RWPE2 (cell line): ENCODE measurements around the gene MSH3.
"Not testable (repeated sequence)": the region's sequence is repeated elsewhere in the genome, so short reads cannot be mapped to it uniquely, and the experiment has no call there.

Experiments
- ATAC-seq: fragments of 200-7000 bp; cut with Tn5 transposase; 3 replicates; pipeline ENCODE4 v1.9.1; 2021; ENCODE audit warnings: low read depth
- DNase-seq: peaks from one replicate; pipeline ENCODE4 v3.0.0-alpha.2; 2020; ENCODE audit warnings: low spot score
- H3K27ac ChIP-seq: fragments of 450-650 bp; 2 replicates; pipeline ENCODE4 v1.5.1; 2017; ENCODE audit warnings: mild to moderate bottlenecking; ENCODE audit not compliant: poor library complexity, severe bottlenecking
- H3K27me3 ChIP-seq: fragments of 250-450 bp; sonication (Bioruptor Pico); 2 replicates; pipeline ENCODE4 v1.5.1; 2021; ENCODE audit warnings: mild to moderate bottlenecking, moderate library complexity; ENCODE audit not compliant: insufficient read depth, poor library complexity, severe bottlenecking
- H3K36me3 ChIP-seq: fragments of 250-450 bp; sonication (Bioruptor Pico); 2 replicates; pipeline ENCODE4 v1.5.1; 2020; ENCODE audit warnings: low read depth, mild to moderate bottlenecking, moderate library complexity
- H3K4me1 ChIP-seq: fragments of 250-450 bp; sonication (Bioruptor Pico); 2 replicates; pipeline ENCODE4 v1.5.1; 2021; ENCODE audit warnings: mild to moderate bottlenecking, moderate library complexity; ENCODE audit not compliant: insufficient read depth, poor library complexity, severe bottlenecking
- H3K4me3 ChIP-seq: fragments of 250-450 bp; sonication (Bioruptor Pico); 2 replicates; pipeline ENCODE4 v1.5.1; 2021; ENCODE audit warnings: mild to moderate bottlenecking, moderate library complexity; ENCODE audit not compliant: severe bottlenecking
- H3K9me3 ChIP-seq: fragments of 250-450 bp; sonication (Bioruptor Pico); 2 replicates; pipeline ENCODE4 v1.5.1; 2021; ENCODE audit warnings: mild to moderate bottlenecking, moderate library complexity; ENCODE audit not compliant: severe bottlenecking
- TF ChIP-seq, protein P1 (sequence below): fragments of 450-650 bp; IDR thresholded peaks from one replicate; pipeline ENCODE4 v1.5.1; 2017; ENCODE audit warnings: mild to moderate bottlenecking, moderate library complexity; ENCODE audit not compliant: poor library complexity, severe bottlenecking

Gene MSH3

DNA sequence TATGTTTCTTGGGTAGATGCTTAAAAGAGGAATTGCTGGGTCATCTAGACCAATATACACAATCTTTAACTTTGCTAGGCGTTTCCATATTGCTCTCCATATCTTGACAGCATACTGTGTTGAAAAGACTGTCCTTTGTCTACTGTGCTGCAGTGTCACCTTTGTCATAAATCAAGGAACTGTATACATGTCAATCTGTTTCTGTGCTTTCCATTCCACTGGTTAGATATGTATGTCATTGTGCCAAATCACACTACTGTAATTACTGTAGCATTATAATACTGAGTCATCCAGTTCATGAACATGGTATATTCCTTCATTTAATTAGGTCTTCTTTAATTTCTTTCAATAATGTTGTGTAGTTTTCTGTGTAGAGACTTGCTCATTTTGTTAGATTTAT is 156.0 kb downstream of the MSH3 start:
- no peaks in the 10 kb centered on the region for H3K27me3 ChIP-seq
- no peak overlapping the region for H3K27ac ChIP-seq
- TF ChIP-seq, protein P1, sequence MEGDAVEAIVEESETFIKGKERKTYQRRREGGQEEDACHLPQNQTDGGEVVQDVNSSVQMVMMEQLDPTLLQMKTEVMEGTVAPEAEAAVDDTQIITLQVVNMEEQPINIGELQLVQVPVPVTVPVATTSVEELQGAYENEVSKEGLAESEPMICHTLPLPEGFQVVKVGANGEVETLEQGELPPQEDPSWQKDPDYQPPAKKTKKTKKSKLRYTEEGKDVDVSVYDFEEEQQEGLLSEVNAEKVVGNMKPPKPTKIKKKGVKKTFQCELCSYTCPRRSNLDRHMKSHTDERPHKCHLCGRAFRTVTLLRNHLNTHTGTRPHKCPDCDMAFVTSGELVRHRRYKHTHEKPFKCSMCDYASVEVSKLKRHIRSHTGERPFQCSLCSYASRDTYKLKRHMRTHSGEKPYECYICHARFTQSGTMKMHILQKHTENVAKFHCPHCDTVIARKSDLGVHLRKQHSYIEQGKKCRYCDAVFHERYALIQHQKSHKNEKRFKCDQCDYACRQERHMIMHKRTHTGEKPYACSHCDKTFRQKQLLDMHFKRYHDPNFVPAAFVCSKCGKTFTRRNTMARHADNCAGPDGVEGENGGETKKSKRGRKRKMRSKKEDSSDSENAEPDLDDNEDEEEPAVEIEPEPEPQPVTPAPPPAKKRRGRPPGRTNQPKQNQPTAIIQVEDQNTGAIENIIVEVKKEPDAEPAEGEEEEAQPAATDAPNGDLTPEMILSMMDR: no peak
- no peaks in the 10 kb centered on the region for H3K4me1 ChIP-seq
- no peak for ATAC-seq
- H3K9me3 ChIP-seq: no peaks in the 10 kb centered on the region
- DNase-seq: no peak
- peaks cover 13% of the 10 kb centered on the region for H3K36me3 ChIP-seq
- no peak overlapping the region for H3K4me3 ChIP-seq

DNA sequence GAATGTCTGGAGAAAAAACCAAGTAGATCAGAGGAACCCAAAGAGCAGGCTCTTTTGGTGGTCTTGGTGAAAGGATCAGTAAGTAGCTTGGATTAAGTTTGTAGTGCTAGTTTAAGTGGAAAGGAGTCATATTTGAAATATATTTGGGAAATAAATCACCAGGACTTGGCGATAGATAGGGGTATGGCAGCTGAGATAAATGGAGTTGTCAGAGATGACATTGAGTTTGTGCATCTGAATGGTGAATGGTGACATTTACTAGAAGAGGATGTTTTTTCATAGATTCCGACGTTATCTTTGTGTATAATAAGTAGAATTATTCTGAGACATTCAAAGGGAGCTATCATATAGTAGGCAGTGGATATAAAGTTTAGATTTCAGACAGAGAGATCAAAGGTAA is 162.1 kb downstream of the MSH3 start:
- ATAC-seq (no peak), DNase-seq (no peak)
- Histone ChIP-seq H3K27me3 (no peaks in the 10 kb centered on the region), H3K36me3 (peaks cover 8% of the 10 kb centered on the region), H3K4me3 (no peak overlapping the region), H3K9me3 (no peaks in the 10 kb centered on the region), H3K4me1 (no peaks in the 10 kb centered on the region), H3K27ac (no peak overlapping the region)
- TF ChIP-seq, protein P1: no peak

DNA sequence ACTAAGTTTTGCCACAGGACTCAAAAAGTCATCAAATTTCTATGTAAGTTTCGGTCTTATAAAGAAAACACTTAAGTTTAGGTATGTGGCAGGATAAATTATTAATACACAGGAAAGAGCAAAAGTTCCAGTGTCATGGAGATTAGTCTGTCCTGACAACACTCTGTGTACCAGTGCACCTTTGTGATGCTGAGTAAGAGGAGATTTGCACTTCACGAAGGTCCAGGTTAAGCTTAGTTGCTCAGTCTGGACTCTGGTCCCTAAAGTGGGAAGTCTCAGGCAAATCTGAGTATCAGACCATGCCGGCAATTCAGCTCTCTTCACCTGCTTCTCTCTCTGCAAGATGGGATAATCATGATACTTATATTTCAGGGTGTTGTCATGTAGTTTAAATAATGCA is 166.2 kb downstream of the MSH3 start:
- Histone ChIP-seq H3K4me1 (no peaks in the 10 kb centered on the region), H3K4me3 (no peak overlapping the region), H3K9me3 (no peaks in the 10 kb centered on the region), H3K27me3 (no peaks in the 10 kb centered on the region), H3K27ac (no peak overlapping the region), H3K36me3 (no peaks in the 10 kb centered on the region)
- no peak for DNase-seq
- no peak for ATAC-seq
- TF ChIP-seq, protein P1: no peak

DNA sequence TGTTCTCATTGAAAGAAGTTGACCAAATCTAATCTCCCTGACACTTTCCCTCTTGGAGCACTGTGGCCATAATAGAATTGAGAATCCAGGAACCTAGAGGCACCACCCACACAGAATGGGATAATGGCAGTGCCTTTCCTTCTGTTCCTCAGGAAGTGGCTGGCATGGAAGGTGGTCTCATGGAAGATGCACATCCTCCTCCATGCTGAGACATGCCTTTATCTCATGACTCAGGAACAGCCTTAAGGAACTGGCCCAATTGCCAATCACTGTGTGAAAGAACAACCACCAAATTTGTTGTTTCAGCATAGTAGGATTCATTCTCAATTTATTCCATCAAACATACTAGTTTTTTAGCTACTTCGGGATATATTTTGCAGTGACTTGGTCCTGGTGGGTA is 168.2 kb downstream of the MSH3 start:
- DNase-seq (no peak), ATAC-seq (peak; percentile 70)
- TF ChIP-seq, protein P1: no peak
- Histone ChIP-seq H3K27me3 (no peaks in the 10 kb centered on the region), H3K4me1 (no peaks in the 10 kb centered on the region), H3K36me3 (no peaks in the 10 kb centered on the region), H3K27ac (no peak overlapping the region), H3K4me3 (no peak overlapping the region), H3K9me3 (no peaks in the 10 kb centered on the region)

DNA sequence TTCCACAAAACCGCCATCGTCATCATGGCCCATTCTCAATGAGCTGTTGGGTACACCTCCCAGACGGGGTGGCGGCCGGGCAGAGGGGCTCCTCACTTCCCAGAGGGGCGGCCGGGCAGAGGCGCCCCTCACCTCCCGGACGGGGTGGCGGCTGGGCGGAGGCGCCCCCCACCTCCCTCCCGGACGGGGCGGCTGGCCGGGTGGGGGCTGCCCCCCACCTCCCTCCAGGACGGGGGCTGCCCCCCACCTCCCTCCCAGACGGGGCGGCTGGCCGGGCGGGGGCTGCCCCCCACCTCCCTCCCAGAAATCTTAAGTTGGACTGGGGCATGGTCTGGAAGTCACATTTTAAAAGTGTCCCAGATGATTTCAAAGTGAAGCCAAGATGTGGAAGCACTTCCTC is 169.7 kb downstream of the MSH3 start:
- DNase-seq, H3K4me3 ChIP-seq, ATAC-seq, H3K27ac ChIP-seq, H3K4me1 ChIP-seq, H3K36me3 ChIP-seq, H3K27me3 ChIP-seq, H3K9me3 ChIP-seq: not testable (repeated sequence)
